Activated CD4-positive, alpha-beta T cell treated with anti-CD3 and anti-CD28 coated beads, Interleukin-2, amount 10 ng/mL, durations not matched to agents 24 days and 14 days (primary cell): ENCODE data around the gene ZDHHC11. TPM values are rescaled to one million over a fixed set of nuclear protein-coding genes. Genes with fewer than 3 reads are reported as not detected.
"Not testable (repeated sequence)": the region's sequence is repeated elsewhere in the genome, so short reads cannot be mapped to it uniquely, and the experiment has no call there.

Source experiments
- DNase-seq: peaks from one replicate; pipeline ENCODE4 v3.0.0; 2022
- H3K27ac Mint-ChIP-seq: one replicate; pipeline ENCODE4 v1.8.0; 2022; ENCODE audit warnings: mild to moderate bottlenecking, mixed read lengths
- H3K27me3 Mint-ChIP-seq: one replicate; pipeline ENCODE4 v1.8.0; 2022; ENCODE audit warnings: mixed read lengths
- H3K36me3 Mint-ChIP-seq: one replicate; pipeline ENCODE4 v1.8.0; 2022; ENCODE audit warnings: low read depth, mild to moderate bottlenecking, mixed read lengths
- H3K4me1 Mint-ChIP-seq: one replicate; pipeline ENCODE4 v1.8.0; 2021; ENCODE audit warnings: mixed read lengths
- H3K4me3 Mint-ChIP-seq: one replicate; pipeline ENCODE4 v1.8.0; 2022; ENCODE audit warnings: mild to moderate bottlenecking, moderate library complexity, mixed read lengths
- H3K9me3 Mint-ChIP-seq: one replicate; pipeline ENCODE4 v1.8.0; 2021; ENCODE audit warnings: mixed read lengths
- intact Hi-C: fragments of 100-400 bp; cut with micrococcal nuclease; formaldehyde crosslinking; loops from one replicate; pipeline ENCODE4 v1.15.1; 2023
- total RNA-seq: library from RNA; stranded (reverse); gene quantifications from 2 replicates; pipeline ENCODE4 v1.2.3, GENCODE V29; 2022

The ZDHHC11 gene
- total RNA-seq, 1 donor from 2014 or later, result 14.3 TPM

- H3K4me3 Mint-ChIP-seq, result no peak overlapping the region
- no peaks in the 10 kb centered on the region for H3K36me3 Mint-ChIP-seq
- peaks cover 5% of the 10 kb centered on the region for H3K4me1 Mint-ChIP-seq
- intact Hi-C loops, result no loop called here
- H3K9me3 Mint-ChIP-seq, result no peaks in the 10 kb centered on the region
- H3K27ac Mint-ChIP-seq, result no peak overlapping the region
- no peaks in the 10 kb centered on the region for H3K27me3 Mint-ChIP-seq
- DNase-seq, result no peak
Observed at GRCh38 chr5:848671-849111, 2.1 kb downstream of the ZDHHC11 start.

GRCh38 chr5:847736-848135, 3.0 kb downstream of the ZDHHC11 start:
- H3K4me1 Mint-ChIP-seq, intact Hi-C loops, H3K4me3 Mint-ChIP-seq, H3K27me3 Mint-ChIP-seq, H3K27ac Mint-ChIP-seq, H3K9me3 Mint-ChIP-seq, H3K36me3 Mint-ChIP-seq, DNase-seq: not testable (repeated sequence)

GRCh38 chr5:847212-847611, 3.6 kb downstream of the ZDHHC11 start:
- H3K9me3 Mint-ChIP-seq, intact Hi-C loops, H3K4me1 Mint-ChIP-seq, H3K27ac Mint-ChIP-seq, DNase-seq, H3K36me3 Mint-ChIP-seq, H3K27me3 Mint-ChIP-seq, H3K4me3 Mint-ChIP-seq: not testable (repeated sequence)

GRCh38 chr5:846602-847091, 4.1 kb downstream of the ZDHHC11 start:
- H3K36me3 Mint-ChIP-seq, H3K27ac Mint-ChIP-seq, H3K4me3 Mint-ChIP-seq, H3K27me3 Mint-ChIP-seq, H3K9me3 Mint-ChIP-seq, DNase-seq, intact Hi-C loops, H3K4me1 Mint-ChIP-seq: not testable (repeated sequence)

- H3K4me1 Mint-ChIP-seq, H3K36me3 Mint-ChIP-seq, H3K27me3 Mint-ChIP-seq, intact Hi-C loops, H3K9me3 Mint-ChIP-seq, H3K27ac Mint-ChIP-seq, H3K4me3 Mint-ChIP-seq, DNase-seq: not testable (repeated sequence)
Observed at GRCh38 chr5:845676-846601, 4.8 kb downstream of the ZDHHC11 start.

GRCh38 chr5:845031-845675, 5.6 kb downstream of the ZDHHC11 start:
- H3K9me3 Mint-ChIP-seq, DNase-seq, H3K27ac Mint-ChIP-seq, H3K27me3 Mint-ChIP-seq, H3K4me1 Mint-ChIP-seq, H3K4me3 Mint-ChIP-seq, H3K36me3 Mint-ChIP-seq, intact Hi-C loops: not testable (repeated sequence)

GRCh38 chr5:844426-844825, 6.4 kb downstream of the ZDHHC11 start:
- H3K27me3 Mint-ChIP-seq, H3K4me1 Mint-ChIP-seq, intact Hi-C loops, H3K36me3 Mint-ChIP-seq, H3K4me3 Mint-ChIP-seq, DNase-seq, H3K27ac Mint-ChIP-seq, H3K9me3 Mint-ChIP-seq: not testable (repeated sequence)

- DNase-seq, H3K36me3 Mint-ChIP-seq, H3K27ac Mint-ChIP-seq, intact Hi-C loops, H3K27me3 Mint-ChIP-seq, H3K4me1 Mint-ChIP-seq, H3K4me3 Mint-ChIP-seq, H3K9me3 Mint-ChIP-seq: not testable (repeated sequence)
Observed at GRCh38 chr5:843926-844325, 6.9 kb downstream of the ZDHHC11 start.

- H3K27ac Mint-ChIP-seq, H3K9me3 Mint-ChIP-seq, DNase-seq, H3K27me3 Mint-ChIP-seq, H3K36me3 Mint-ChIP-seq, H3K4me3 Mint-ChIP-seq, intact Hi-C loops, H3K4me1 Mint-ChIP-seq: not testable (repeated sequence)
Observed at GRCh38 chr5:843371-843770, 7.4 kb downstream of the ZDHHC11 start.

- H3K27me3 Mint-ChIP-seq, H3K36me3 Mint-ChIP-seq, H3K4me3 Mint-ChIP-seq, H3K4me1 Mint-ChIP-seq, DNase-seq, H3K27ac Mint-ChIP-seq, intact Hi-C loops, H3K9me3 Mint-ChIP-seq: not testable (repeated sequence)
Observed at GRCh38 chr5:842402-843221, 8.2 kb downstream of the ZDHHC11 start.

- H3K27ac Mint-ChIP-seq, intact Hi-C loops, H3K36me3 Mint-ChIP-seq, DNase-seq, H3K27me3 Mint-ChIP-seq, H3K4me3 Mint-ChIP-seq, H3K9me3 Mint-ChIP-seq, H3K4me1 Mint-ChIP-seq: not testable (repeated sequence)
Observed at GRCh38 chr5:841531-842401, 9.0 kb downstream of the ZDHHC11 start.

GRCh38 chr5:840974-841435, 9.8 kb downstream of the ZDHHC11 start:
- H3K27me3 Mint-ChIP-seq, DNase-seq, intact Hi-C loops, H3K36me3 Mint-ChIP-seq, H3K9me3 Mint-ChIP-seq, H3K4me1 Mint-ChIP-seq, H3K27ac Mint-ChIP-seq, H3K4me3 Mint-ChIP-seq: not testable (repeated sequence)
